Upper lobe of left lung (tissue), 6 donors: ENCODE measurements around the gene SLC6A18. TPM values are rescaled to one million over a fixed set of nuclear protein-coding genes. Genes with fewer than 3 reads are reported as not detected.

Source experiments
- ATAC-seq, 2 donors: fragments of 200-7000 bp; cut with Tn5 transposase; one replicate each; pipeline ENCODE4 v1.9.1; 2022; ENCODE audit warnings: mild to moderate bottlenecking in 2 of 2, moderate library complexity in 2 of 2; ENCODE audit not compliant: low FRiP score in 2 of 2
- DNase-seq, 2 donors: peaks; one replicate each; pipeline ENCODE4 v3.0.0-alpha.2; 2019 to 2020
- H3K27ac ChIP-seq, 4 donors: fragments of 200-600 bp; sonication (generic); one replicate each; pipeline ENCODE4 v1.5.1; 2016 to 2019
- H3K27me3 ChIP-seq, 4 donors: fragments of 200-600 bp; sonication (generic); one replicate each; pipeline ENCODE4 v1.5.1; 2017 to 2019
- H3K36me3 ChIP-seq, 4 donors: fragments of 200-600 bp; sonication (generic); one replicate each; pipeline ENCODE4 v1.5.1; 2016 to 2019
- H3K4me1 ChIP-seq, 4 donors: fragments of 200-600 bp; sonication (generic); one replicate each; pipeline ENCODE4 v1.5.1; 2018 to 2019
- H3K4me3 ChIP-seq, 4 donors: fragments of 200-600 bp; sonication (generic); one replicate each; pipeline ENCODE4 v1.5.1; 2017 to 2019; ENCODE audit warnings: mild to moderate bottlenecking in 2 of 4, moderate library complexity in 1 of 4
- H3K9me3 ChIP-seq, 4 donors: fragments of 200-600 bp; sonication (generic); one replicate each; pipeline ENCODE4 v1.5.1; 2018 to 2019
- EP300 ChIP-seq, 4 donors: sonication (generic); formaldehyde crosslinking; IDR thresholded peaks; one replicate each; pipeline ENCODE4 v1.5.1; 2017; ENCODE audit warnings: antibody characterized with exemption in 4 of 4, control low read depth in 2 of 4
- POLR2A ChIP-seq, 4 donors: fragments of 450-650 bp; IDR thresholded peaks; one replicate each; pipeline ENCODE4 v1.5.1; 2016 to 2017; ENCODE audit warnings: antibody characterized with exemption in 4 of 4, mild to moderate bottlenecking in 2 of 4
- POLR2AphosphoS5 ChIP-seq, 2 donors: sonication (generic); formaldehyde crosslinking; IDR thresholded peaks; one replicate each; pipeline ENCODE4 v1.5.1; 2017; ENCODE audit warnings: antibody characterized with exemption in 2 of 2
- WGBS, 2 donors: methylation state at CpG; one replicate each; pipeline ENCODE4 v1.1.5; 2017 to 2018; 5-methylcytosine and 5-hydroxymethylcytosine counted together
- total RNA-seq, 6 donors: library from RNA; depleted of rRNA in 4 of 6; stranded (reverse); fragments of >200 nt in 4 of 6; gene quantifications; one replicate each; pipeline versions ENCODE4 v1.1.0 to v1.2.1, GENCODE V29; 2016 to 2021
- TF ChIP-seq, protein P1 (sequence below), 6 experiments: fragments of 450-650 bp in 4 of 6; fragments of 200-600 bp in 2 of 6; sonication (generic) in 2 of 6; IDR thresholded peaks; one replicate each; pipeline ENCODE4 v1.5.1; 2016 to 2019; ENCODE audit warnings: antibody characterized with exemption in 6 of 6
- donor health status: DM: no; HTN: no; CAD: no; lungs with moderate emphysema.
- donor health status: DM: no; HTN: yes; CAD: no; lungs with severe emphysema.

SLC6A18 gene
- total RNA-seq, 6 donors from 2014 or later, result not detected

DNA sequence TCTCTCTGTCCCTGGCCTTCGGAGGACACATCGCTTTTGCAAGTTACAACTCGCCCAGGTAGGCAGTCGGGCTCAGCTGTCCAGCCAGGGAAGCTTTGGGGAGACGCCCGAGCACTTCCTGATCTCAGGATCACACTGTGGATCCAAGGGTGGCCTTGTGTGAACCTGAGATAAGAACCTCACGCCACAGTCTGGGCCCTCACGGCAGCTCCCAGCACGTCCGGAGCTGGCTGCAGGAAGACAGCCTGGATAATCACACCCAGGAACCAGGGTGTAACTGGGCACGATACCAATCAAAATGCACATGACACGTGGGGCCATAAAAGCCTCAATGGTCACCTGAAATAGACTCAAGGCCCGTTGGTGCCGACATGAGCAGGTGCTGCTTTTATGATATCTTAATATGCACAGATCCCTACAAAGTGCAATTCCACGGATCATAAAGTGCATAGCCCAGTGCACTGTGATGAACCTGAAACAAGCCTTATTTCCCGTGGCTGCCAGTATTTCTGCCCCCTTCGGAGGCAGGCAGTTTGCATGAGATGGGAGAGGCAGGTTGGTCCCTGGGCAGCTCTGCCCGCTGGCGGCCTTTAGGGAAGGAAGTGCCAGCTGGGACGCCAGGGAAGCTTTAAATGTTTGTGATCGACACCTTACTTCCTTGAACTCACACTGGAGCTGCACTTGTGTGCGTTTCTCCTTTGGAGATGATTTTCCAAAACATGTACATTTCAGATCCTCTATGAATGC is 14.5 kb downstream of the SLC6A18 start:
- peak in 1 of 2 donors; percentile 17 for DNase-seq
- Histone ChIP-seq H3K36me3 (no peaks in the 10 kb centered on the region), H3K9me3 (peaks cover 5 to 23% (median 13%) of the 10 kb centered on the region in 4 donors), H3K4me3 (no peak overlapping the region), H3K27ac (no peak overlapping the region), H3K4me1 (no peaks in the 10 kb centered on the region), H3K27me3 (peaks cover 0 to under 1% (median 0%) of the 10 kb centered on the region in 4 donors)
- TF ChIP-seq POLR2AphosphoS5 (IDR thresholded peaks at IDR 0.05) (no peak), POLR2A (IDR thresholded peaks at IDR 0.05) (no peak), EP300 (IDR thresholded peaks at IDR 0.05) (no peak)
- TF ChIP-seq, protein P1, sequence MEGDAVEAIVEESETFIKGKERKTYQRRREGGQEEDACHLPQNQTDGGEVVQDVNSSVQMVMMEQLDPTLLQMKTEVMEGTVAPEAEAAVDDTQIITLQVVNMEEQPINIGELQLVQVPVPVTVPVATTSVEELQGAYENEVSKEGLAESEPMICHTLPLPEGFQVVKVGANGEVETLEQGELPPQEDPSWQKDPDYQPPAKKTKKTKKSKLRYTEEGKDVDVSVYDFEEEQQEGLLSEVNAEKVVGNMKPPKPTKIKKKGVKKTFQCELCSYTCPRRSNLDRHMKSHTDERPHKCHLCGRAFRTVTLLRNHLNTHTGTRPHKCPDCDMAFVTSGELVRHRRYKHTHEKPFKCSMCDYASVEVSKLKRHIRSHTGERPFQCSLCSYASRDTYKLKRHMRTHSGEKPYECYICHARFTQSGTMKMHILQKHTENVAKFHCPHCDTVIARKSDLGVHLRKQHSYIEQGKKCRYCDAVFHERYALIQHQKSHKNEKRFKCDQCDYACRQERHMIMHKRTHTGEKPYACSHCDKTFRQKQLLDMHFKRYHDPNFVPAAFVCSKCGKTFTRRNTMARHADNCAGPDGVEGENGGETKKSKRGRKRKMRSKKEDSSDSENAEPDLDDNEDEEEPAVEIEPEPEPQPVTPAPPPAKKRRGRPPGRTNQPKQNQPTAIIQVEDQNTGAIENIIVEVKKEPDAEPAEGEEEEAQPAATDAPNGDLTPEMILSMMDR (IDR thresholded peaks at IDR 0.05), result no peak
- no peak for ATAC-seq
- 71 to 78% methylated on average over 11 to 22 of the region's 22 CpGs for WGBS, 2 donors

DNA sequence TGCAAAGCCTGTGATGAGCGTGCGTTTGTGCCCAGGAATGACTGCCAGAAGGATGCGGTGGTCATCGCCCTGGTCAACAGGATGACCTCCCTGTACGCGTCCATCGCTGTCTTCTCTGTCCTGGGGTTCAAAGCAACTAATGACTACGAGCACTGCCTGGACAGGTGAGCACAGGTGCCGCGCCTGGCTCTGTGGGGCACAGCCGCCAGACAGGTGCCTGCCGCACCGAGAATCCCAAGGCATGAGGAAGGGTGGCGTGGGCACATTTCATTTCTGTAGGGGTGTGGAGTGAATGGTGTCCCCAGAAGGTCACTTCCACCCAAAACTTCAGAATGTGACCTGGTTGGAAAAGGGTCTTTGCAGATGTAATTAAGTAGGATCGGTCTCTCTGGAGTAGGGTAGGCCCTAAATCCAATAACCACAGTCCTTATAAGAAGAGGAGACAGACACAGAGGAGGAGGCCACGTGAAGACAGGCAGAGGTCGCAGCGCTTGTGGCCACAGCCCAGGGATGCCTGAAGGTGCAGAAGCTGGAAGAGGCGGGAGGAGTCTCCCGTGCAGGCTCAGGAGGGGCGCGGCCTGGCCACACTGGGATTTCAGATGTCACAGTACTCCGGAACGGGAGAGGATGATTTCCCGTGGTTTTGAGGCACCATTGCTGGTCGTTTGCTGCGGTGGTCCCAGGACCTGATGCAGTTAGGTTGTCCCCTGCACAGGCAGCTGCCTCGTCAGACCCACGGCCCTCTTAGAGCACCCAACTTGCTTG is 15.5 kb downstream of the SLC6A18 start:
- no peak overlapping the region for H3K27ac ChIP-seq
- TF ChIP-seq, protein P1 (IDR thresholded peaks at IDR 0.05), result no peak
- TF ChIP-seq POLR2A (IDR thresholded peaks at IDR 0.05), result no peak
- TF ChIP-seq EP300 (IDR thresholded peaks at IDR 0.05), result no peak
- TF ChIP-seq POLR2AphosphoS5 (IDR thresholded peaks at IDR 0.05), result no peak
- WGBS, 2 donors, result 85 to 86% methylated on average over 26 to 29 of the region's 29 CpGs
- DNase-seq (peak in 1 of 2 donors; percentile 58), ATAC-seq (no peak)
- peaks cover 0 to 9% (median 1%) of the 10 kb centered on the region in 4 donors for H3K27me3 ChIP-seq
- no peaks in the 10 kb centered on the region for H3K4me1 ChIP-seq
- H3K4me3 ChIP-seq, result no peak overlapping the region
- no peaks in the 10 kb centered on the region for H3K36me3 ChIP-seq
- H3K9me3 ChIP-seq, result peaks cover under 1 to 13% (median 5%) of the 10 kb centered on the region in 4 donors

DNA sequence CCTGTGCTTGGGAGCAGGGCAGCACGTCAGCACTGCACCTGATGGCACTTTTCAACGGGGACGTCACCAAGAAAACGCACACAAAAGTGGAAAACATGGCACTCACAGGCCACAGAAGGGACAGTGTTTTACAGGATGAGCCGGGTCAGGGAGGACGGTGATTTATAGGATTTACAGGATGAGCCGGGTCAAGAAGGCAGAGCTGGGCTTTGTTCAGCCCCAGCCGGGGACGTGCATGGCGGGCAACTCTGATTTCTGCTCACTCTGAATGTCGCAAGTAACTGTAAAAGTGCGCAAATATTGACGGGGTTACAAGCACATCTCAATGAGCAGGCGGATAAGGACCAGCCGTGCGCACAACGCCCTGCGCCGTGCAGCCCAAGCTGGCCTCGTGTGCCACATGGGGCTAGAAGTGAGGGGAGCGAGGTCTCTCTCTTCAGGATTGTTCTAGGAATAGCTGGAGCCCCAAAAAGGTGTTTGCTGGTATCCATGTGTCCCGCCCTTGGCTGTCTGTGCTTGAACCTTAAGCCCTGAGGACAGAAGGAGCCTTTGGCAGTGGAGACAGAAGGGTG is 16.4 kb downstream of the SLC6A18 start:
- H3K4me1 ChIP-seq, result peaks cover 0 to 6% (median 0%) of the 10 kb centered on the region in 4 donors
- WGBS, 2 donors, result 75 to 76% methylated on average over 21 to 22 of the region's 22 CpGs
- H3K27me3 ChIP-seq, result peaks cover 0 to 18% (median 5%) of the 10 kb centered on the region in 4 donors
- no peak for ATAC-seq
- H3K36me3 ChIP-seq, result no peaks in the 10 kb centered on the region
- peaks cover 0 to 4% (median 0%) of the 10 kb centered on the region in 4 donors for H3K9me3 ChIP-seq
- peak in 1 of 2 donors; percentile 66 for DNase-seq
- H3K4me3 ChIP-seq, result no peak overlapping the region
- no peak overlapping the region for H3K27ac ChIP-seq
- TF ChIP-seq, protein P1 (IDR thresholded peaks at IDR 0.05), result no peak
- TF ChIP-seq EP300 (IDR thresholded peaks at IDR 0.05), result no peak
- TF ChIP-seq POLR2A (IDR thresholded peaks at IDR 0.05), result no peak
- no peak for TF ChIP-seq POLR2AphosphoS5 (IDR thresholded peaks at IDR 0.05)

DNA sequence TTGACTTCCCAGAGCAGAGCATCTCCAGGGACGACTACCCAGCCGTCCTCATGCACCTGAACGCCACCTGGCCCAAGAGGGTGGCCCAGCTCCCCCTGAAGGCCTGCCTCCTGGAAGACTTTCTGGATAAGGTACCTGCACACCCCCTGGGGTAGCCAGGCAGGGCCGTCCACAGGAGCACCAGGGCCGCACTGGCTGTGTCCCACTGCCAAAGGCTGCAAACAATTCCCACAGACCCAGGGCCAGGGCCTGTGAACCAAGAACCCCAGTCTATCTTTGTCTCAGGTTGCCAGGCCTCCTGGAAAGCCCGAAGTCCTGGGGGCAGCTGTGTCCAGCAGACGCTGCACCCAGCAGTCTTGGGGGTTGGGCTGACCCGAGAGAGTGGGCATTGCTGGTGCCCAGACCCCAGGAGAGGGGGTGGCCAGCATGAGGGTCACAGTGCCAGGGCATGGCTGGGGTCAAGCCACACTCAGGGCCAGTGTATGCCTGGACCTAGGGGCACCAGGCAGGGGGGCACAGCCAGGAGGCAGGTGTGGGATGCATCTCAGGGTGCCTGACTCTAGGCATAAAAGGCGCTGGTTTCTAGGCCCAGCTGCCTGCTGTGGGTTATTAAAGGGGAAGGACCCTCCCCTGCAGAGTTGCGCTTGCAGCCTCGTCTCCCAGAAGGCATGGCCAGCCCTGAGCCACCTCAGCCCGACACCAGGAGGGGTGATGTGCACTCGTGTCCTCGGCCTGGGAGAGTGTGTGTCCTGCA is 17.7 kb downstream of the SLC6A18 start:
- ATAC-seq, result no peak
- DNase-seq, result peak in 1 of 2 donors; percentile 59
- no peak overlapping the region for H3K4me3 ChIP-seq
- H3K9me3 ChIP-seq, result no peaks in the 10 kb centered on the region
- H3K36me3 ChIP-seq, result no peaks in the 10 kb centered on the region
- H3K4me1 ChIP-seq, result peaks cover 0 to 9% (median 0%) of the 10 kb centered on the region in 4 donors
- H3K27me3 ChIP-seq, result peaks cover 0 to 21% (median 5%) of the 10 kb centered on the region in 4 donors
- no peak overlapping the region for H3K27ac ChIP-seq
- no peak for TF ChIP-seq POLR2AphosphoS5 (IDR thresholded peaks at IDR 0.05)
- TF ChIP-seq EP300 (IDR thresholded peaks at IDR 0.05), result no peak
- TF ChIP-seq POLR2A (IDR thresholded peaks at IDR 0.05), result no peak
- 40 to 78% methylated on average over 3 to 14 of the region's 14 CpGs for WGBS, 2 donors
